ENCODE data around the gene MRPL12. TPM values are rescaled to one million over a fixed set of nuclear protein-coding genes. Genes with fewer than 3 reads are reported as not detected.

Gene MRPL12
- total and polyA plus RNA-seq, 8 donors, result 27.2 to 72.2 (median 35.3) TPM

- intact Hi-C loops (cut with DNase I), result no loop called here
Observed at GRCh38 chr17:81695211-81695610, 8.0 kb upstream of the MRPL12 start.

GRCh38 chr17:81695801-81696200 is 7.4 kb upstream of the MRPL12 start:
- H3K27ac ChIP-seq, result no peak overlapping the region
- H3K4me3 ChIP-seq, result no peak overlapping the region
- peaks cover 0 to 100% of the 10 kb centered on the region in 2 donors for H3K36me3 ChIP-seq
- ATAC-seq, result no peak
- intact Hi-C loops (cut with DNase I), result no loop called here
- TF ChIP-seq CTCF (IDR thresholded peaks at IDR 0.05), result no peak
- DNase-seq, result no peak
- no peaks in the 10 kb centered on the region for H3K27me3 ChIP-seq
- H3K9me3 ChIP-seq, result no peaks in the 10 kb centered on the region
- peaks cover 0 to 3% of the 10 kb centered on the region in 2 donors for H3K4me1 ChIP-seq

More at GRCh38 chr17:81695211-81695610, 8.0 kb upstream of the MRPL12 start:
- TF ChIP-seq CTCF (IDR thresholded peaks at IDR 0.05), result no peak
- H3K4me3 ChIP-seq, result no peak overlapping the region
- peaks cover 0 to 100% of the 10 kb centered on the region in 2 donors for H3K36me3 ChIP-seq
- H3K27ac ChIP-seq, result no peak overlapping the region
- ATAC-seq (no peak), DNase-seq (no peak)
- H3K9me3 ChIP-seq, result no peaks in the 10 kb centered on the region
- no peaks in the 10 kb centered on the region for H3K4me1 ChIP-seq
- H3K27me3 ChIP-seq, result no peaks in the 10 kb centered on the region

- Histone ChIP-seq H3K36me3 (peaks cover 0 to 100% of the 10 kb centered on the region in 2 donors), H3K27me3 (no peaks in the 10 kb centered on the region)
- peak in 1 of 4 donors; percentile 63 for DNase-seq
Observed at GRCh38 chr17:81696218-81696941, 6.8 kb upstream of the MRPL12 start.

GRCh38 chr17:81697261-81698044 is 5.7 kb upstream of the MRPL12 start:
- Histone ChIP-seq H3K4me3 (no peak overlapping the region), H3K36me3 (peaks cover 0 to 96% of the 10 kb centered on the region in 2 donors), H3K27me3 (no peaks in the 10 kb centered on the region), H3K4me1 (peaks cover 11 to 20% of the 10 kb centered on the region in 2 donors), H3K27ac (no peak overlapping the region), H3K9me3 (no peaks in the 10 kb centered on the region)
- TF ChIP-seq CTCF (IDR thresholded peaks at IDR 0.05), result no peak
- no peak for DNase-seq
- intact Hi-C loops (cut with DNase I), result no loop called here
- no peak for ATAC-seq

More at GRCh38 chr17:81696218-81696941, 6.8 kb upstream of the MRPL12 start:
- TF ChIP-seq CTCF (IDR thresholded peaks at IDR 0.05), result no peak
- intact Hi-C loops (cut with DNase I), result no loop called here
- no peak for ATAC-seq
- H3K9me3 ChIP-seq, result no peaks in the 10 kb centered on the region
- H3K4me3 ChIP-seq, result no peak overlapping the region
- no peak overlapping the region for H3K27ac ChIP-seq
- peaks cover 0 to 9% of the 10 kb centered on the region in 2 donors for H3K4me1 ChIP-seq
